ENCODE results near the gene SKIC8. TPM values are rescaled to one million over a fixed set of nuclear protein-coding genes. Genes with fewer than 3 reads are reported as not detected.
A peak's percentile ranks its signal among the peaks of the same experiment; 100 is the strongest.

Gene SKIC8
- total RNA-seq, 1 donor from 2014 or later = 54.3 TPM

- Histone ChIP-seq H3K4me3 (no peak overlapping the region), H3K27ac (no peak overlapping the region), H3K27me3 (no peaks in the 10 kb centered on the region), H3K9me3 (no peaks in the 10 kb centered on the region), H3K36me3 (peaks cover 0 to 43% of the 10 kb centered on the region in 2 donors), H3K4me1 (peaks cover 7% of the 10 kb centered on the region)
- no peak for TF ChIP-seq POLR2A (IDR thresholded peaks at IDR 0.05)
- intact Hi-C loops (cut with DNase I) = no loop called here
- no peak for DNase-seq (ENCODE audit: extremely low spot score in 2 of 2)
Measured at GRCh38 chr15:78292219-78292618, 7.2 kb downstream of the SKIC8 start.

DNA sequence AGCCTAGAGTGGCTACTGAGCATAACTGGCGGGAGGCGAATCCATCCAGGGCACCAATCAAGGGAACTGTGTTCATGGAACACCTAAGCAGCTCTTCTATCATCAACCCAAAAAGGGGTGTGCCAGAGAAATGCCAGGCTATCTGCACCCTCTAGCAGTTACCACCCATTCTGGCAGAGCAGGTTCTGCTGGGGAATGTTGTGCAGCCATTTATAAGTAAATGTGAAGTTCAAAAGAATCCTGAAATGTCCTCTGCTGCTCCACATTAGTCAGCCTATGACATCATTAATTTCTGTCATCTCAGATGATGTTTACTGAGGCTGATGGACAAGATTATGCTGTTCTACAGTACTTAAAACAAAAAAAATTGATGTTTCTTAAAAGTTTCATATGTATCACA is 7.7 kb downstream of the SKIC8 start:
- Histone ChIP-seq H3K4me3 (no peak overlapping the region), H3K27ac (no peak overlapping the region), H3K4me1 (peaks cover 2% of the 10 kb centered on the region), H3K27me3 (no peaks in the 10 kb centered on the region), H3K9me3 (no peaks in the 10 kb centered on the region), H3K36me3 (peaks cover 0 to 47% of the 10 kb centered on the region in 2 donors)
- no peak for DNase-seq (ENCODE audit: extremely low spot score in 2 of 2)
- intact Hi-C loops (cut with DNase I) = no loop called here
- TF ChIP-seq POLR2A (IDR thresholded peaks at IDR 0.05) (no peak), CTCF (IDR thresholded peaks at IDR 0.05) (no peak), POLR2AphosphoS5 (IDR thresholded peaks at IDR 0.05; ENCODE audit: insufficient read depth in 1 of 2, low read depth in 1 of 2) (peak in 1 of 2 donors; percentile 67)

- intact Hi-C loops (cut with DNase I) = no loop called here
- TF ChIP-seq CTCF (IDR thresholded peaks at IDR 0.05) (no peak), POLR2AphosphoS5 (IDR thresholded peaks at IDR 0.05; ENCODE audit: insufficient read depth in 1 of 2, low read depth in 1 of 2) (no peak), POLR2A (IDR thresholded peaks at IDR 0.05) (no peak)
- H3K36me3 ChIP-seq = peaks cover 0 to 47% of the 10 kb centered on the region in 2 donors
- no peaks in the 10 kb centered on the region for H3K4me1 ChIP-seq
- no peaks in the 10 kb centered on the region for H3K9me3 ChIP-seq
- H3K4me3 ChIP-seq = no peak overlapping the region
- DNase-seq (ENCODE audit: extremely low spot score in 2 of 2) = no peak
- no peak overlapping the region for H3K27ac ChIP-seq
- no peaks in the 10 kb centered on the region for H3K27me3 ChIP-seq
Measured at GRCh38 chr15:78291052-78291451, 8.4 kb downstream of the SKIC8 start.

DNA sequence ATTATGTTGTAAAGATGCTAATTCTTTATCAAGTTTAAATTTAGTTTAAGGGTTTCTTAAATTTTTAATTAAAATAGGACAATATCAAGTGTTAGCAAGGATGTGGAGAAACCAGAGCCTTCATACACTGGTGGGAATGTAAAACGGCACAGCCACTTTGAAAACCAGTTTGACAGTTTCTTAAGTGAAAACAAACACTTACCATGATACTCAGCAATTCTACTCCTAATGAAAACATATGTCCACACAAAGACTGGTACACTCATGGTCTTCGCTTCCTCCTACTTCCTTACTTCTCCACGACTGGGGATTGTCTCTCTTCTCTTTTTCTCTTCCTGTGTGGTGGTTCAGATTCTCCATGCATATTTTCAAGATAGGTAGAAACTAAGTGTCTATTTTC is 9.2 kb downstream of the SKIC8 start:
- Histone ChIP-seq H3K27me3 (no peaks in the 10 kb centered on the region), H3K36me3 (peaks cover 0 to 54% of the 10 kb centered on the region in 2 donors), H3K9me3 (no peaks in the 10 kb centered on the region), H3K27ac (no peak overlapping the region), H3K4me1 (no peaks in the 10 kb centered on the region), H3K4me3 (no peak overlapping the region)
- intact Hi-C loops (cut with DNase I) = no loop called here
- no peak for TF ChIP-seq POLR2AphosphoS5 (IDR thresholded peaks at IDR 0.05; ENCODE audit: insufficient read depth in 1 of 2, low read depth in 1 of 2)
- no peak for TF ChIP-seq POLR2A (IDR thresholded peaks at IDR 0.05)
- TF ChIP-seq CTCF (IDR thresholded peaks at IDR 0.05) = no peak
- DNase-seq (ENCODE audit: extremely low spot score in 2 of 2) = no peak

- no peaks in the 10 kb centered on the region for H3K9me3 ChIP-seq
- H3K27me3 ChIP-seq = no peaks in the 10 kb centered on the region
- no peak overlapping the region for H3K27ac ChIP-seq
- DNase-seq (ENCODE audit: extremely low spot score in 2 of 2) = no peak
- no peak for TF ChIP-seq POLR2AphosphoS5 (IDR thresholded peaks at IDR 0.05; ENCODE audit: insufficient read depth in 1 of 2, low read depth in 1 of 2)
- TF ChIP-seq CTCF (IDR thresholded peaks at IDR 0.05) = no peak
- no peak for TF ChIP-seq POLR2A (IDR thresholded peaks at IDR 0.05)
- intact Hi-C loops (cut with DNase I) = no loop called here
- H3K4me1 ChIP-seq = no peaks in the 10 kb centered on the region
- H3K4me3 ChIP-seq = no peak overlapping the region
- H3K36me3 ChIP-seq = peaks cover 0 to 85% of the 10 kb centered on the region in 2 donors
Measured at GRCh38 chr15:78284758-78285157, 14.7 kb downstream of the SKIC8 start.
